ENCODE data around the gene HMCN2.

DNA sequence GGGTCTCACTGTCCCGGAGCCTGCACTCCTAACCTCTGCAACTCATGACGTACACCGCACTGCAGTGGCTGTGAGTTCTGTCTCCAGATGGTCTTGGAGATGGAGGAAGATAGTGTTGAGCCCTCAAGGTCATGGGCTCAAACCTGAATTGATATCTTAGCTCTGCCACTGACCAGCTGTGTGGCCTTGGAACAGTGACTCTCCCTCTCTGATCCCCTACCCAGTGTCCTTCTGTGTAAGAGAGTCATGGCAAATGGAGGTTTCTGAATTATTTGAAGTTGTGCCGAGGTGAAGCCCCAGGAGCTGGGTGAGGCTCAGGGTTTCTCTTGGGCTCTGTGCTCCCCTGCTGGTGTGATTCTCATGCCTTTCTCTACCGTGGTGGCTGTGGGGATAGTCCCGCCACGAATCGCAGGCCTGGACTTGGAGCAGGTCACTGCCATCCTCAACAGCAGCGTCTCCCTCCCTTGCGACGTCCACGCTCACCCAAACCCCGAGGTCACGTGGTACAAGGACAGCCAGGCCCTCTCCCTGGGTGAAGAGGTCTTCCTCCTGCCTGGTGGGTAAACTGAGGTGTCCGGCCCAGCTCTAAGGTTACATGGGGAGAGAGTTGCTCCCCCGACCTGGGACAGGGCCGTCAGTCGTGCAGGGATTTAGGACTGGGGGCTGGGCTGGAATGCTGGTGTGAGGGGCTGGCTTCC lies 118.6 kb downstream of the HMCN2 start:
- no peak for TF ChIP-seq POLR2A (IDR thresholded peaks at IDR 0.05)
- TF ChIP-seq CTCF (IDR thresholded peaks at IDR 0.05) = no peak

Measured in uterus (tissue), 2 donors.